Hypothalamus (tissue), 51 donors: ENCODE measurements around the gene IGSF23.

Source experiments
- DNase-seq, 51 donors: peaks; one replicate each; lab custom pipeline; 2025; lab: John Stamatoyannopoulos, UW

IGSF23 gene

GRCh38 chr19:44635581-44636438, 22.4 kb downstream of the IGSF23 start:
- DNase-seq: no peak

DNA sequence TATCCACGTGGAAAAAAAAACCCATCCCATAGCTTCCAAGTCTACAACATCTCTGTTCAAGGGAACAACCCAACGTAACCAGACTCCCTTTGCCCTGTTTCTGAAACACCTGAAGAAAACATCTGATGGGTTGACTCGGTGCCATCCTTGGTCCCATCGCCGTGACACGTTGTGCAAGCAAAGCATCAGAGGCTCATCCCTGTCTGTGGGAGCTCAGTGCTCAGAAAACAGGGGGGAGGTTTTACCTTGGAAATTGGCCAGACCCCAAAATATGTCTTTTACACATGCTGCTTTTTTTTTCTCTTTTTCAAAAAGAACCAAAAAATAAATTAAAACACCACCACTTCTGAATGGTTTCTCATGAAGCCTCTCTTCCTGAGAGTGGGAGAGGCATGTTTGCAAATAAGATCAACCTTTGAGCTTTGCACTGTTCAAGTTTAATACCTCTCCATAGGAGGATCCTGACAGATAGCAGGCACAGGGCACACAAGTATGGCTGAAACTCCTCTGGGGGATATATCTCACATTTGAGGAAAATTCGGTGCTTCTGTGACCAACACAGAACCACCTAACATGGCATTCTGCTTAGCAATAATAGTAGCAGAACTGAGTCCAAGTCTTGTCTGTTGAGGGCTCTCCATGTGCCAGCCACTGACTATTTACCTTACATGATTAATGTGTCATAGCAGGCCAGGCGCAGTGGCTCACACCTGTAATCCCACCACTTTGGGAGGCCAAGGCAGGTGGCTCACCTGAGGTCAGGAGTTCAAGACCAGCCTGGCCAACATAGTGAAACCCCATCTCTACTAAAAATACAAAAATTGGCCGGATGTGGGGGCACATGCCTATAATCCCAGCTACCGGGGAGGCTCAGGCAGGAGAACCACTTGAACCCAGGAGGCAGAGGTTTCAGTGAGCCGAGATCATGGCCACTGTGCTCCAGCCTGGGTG, 23.4 kb downstream of the IGSF23 start:
- DNase-seq: no peak

- DNase-seq: no peak
Observed at GRCh38 chr19:44637390-44637764, 24.0 kb downstream of the IGSF23 start.

DNA sequence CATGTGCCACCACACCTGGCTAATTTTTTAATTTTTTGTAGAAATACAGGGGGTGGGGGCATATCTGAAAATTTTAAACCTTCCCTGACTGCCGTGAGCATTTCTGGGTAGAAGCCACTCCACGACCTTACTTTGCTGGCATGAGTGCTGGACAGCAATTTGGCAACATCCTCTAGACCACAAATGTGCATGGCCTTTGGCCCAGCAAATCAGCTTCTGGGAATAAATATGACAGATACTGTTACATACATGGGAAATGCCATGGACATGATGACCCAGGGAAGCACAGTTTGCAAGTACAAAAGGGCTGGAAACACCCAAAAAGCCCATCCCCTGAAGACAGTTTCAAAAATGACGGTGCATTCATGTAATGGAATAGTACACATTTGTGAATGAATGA, 27.2 kb downstream of the IGSF23 start:
- no peak for DNase-seq

DNA sequence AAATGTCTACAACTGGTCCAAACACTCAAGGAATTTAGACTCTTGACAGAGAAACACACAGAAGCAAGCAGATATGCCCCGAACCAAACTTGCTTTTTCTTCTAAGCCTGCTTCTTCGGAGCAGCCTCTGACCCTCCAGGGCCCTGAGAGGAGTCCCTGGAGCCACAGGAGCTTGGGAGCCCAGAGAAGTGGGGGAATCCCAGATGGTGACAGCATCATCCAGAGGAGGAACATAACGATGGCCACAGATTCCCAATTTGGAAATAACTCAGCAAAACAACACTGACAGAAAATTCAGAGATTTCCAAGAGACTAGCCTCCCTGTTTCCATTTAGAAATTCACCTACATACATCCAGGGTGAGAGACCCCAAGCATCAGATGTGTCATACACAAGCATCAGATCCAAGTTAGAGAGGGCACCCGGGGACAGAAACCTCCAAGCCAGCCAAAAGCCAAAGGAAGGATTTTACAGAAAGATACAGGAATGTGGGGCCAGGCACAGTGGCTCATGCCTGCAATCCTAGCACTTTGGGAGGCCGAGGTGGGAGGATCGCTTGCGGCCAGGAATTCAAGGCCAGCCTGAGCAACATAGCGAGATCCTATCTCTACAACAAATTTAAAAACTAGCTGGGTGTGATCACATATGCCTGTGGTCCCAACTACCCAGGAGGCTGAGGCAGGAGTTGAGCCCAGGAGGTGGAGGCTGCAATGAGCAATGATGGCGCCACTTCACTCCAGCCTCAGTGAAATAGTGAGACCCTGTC, 28.3 kb downstream of the IGSF23 start:
- DNase-seq: no peak

DNA sequence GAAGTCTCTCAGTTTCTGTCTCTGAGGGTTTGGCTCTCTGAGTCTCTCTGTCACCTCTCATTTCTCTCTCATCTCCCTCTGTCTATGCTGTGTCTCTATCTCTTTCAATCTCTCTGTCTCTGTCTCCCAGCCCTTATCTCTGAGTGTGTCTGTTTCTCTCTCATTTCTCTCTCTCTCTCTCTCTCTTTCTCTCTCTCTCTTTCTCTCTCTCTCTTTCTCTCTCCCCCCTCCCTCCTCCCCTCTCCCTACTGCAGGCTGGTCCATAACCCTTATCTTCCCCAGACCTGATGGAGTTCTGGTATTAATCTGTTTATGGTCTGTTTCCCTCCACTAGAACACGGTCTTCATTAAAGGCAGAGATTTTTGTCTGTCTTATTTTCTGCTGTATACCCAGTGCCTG, 29.0 kb downstream of the IGSF23 start:
- DNase-seq: no peak

- peak in 46 of 51 donors; percentile 8 to 76 (median 43) for DNase-seq
Observed at GRCh38 chr19:44643605-44644401, 30.4 kb downstream of the IGSF23 start, which contains the start of gene PVR. Gene PVR (plus strand): TSS chr19:44643910. CDS start chr19:44644097, 187 bp downstream.

- peak in 9 of 51 donors; percentile 14 to 61 (median 27) for DNase-seq
Observed at GRCh38 chr19:44644402-44645016, 31.1 kb downstream of the IGSF23 start.

DNA sequence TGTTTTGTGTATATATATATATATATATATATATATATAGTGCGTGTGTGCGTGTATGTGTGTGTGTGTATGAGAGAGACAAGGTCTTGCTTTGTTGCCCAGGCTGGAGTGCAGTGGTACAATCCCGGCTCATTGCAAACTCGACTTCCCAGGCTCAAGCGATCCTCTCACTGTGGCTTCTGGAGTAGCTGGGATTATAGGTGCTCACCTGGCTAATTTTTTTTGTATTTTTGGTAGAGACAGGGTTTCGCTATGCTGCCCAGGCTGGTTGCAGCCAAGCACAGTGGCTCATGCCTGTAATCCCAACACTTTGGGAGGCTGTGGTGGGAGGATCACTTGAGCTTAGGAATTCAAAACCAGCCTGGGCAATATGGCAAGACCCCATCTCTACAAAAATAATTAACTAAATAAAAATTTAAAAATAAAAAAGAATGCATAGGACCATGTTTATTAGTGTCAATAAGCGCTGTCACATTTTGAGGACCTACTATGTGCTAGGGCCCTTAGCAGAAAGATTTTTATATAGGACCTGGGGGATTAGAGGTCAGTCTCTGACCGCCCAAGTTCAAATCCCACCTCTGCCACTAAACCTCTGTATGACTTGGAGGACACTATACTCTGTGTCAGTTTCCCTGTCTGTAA, 32.2 kb downstream of the IGSF23 start:
- no peak for DNase-seq

DNA sequence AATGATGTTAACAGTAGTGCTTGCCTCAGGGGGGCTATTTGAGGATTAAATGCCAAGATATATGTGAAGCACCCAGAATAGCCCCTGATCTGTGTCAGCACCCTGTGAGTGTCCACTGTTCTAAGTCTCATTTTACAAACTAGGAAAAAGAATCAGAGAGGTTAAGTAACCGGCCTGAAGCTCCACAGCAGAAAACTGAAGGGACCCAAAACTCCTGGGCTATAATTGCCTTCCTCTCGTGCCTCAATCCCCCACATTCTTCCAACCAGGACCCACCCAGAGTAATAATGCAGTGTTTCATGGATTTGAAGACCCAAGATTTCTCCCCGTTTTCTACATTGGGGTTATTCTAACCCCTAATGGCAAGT, 32.7 kb downstream of the IGSF23 start:
- no peak for DNase-seq

GRCh38 chr19:44647144-44647543, 33.8 kb downstream of the IGSF23 start:
- DNase-seq: no peak

GRCh38 chr19:44648631-44649251, 35.4 kb downstream of the IGSF23 start:
- no peak for DNase-seq

GRCh38 chr19:44649578-44650145, 36.3 kb downstream of the IGSF23 start:
- no peak for DNase-seq

GRCh38 chr19:44653343-44653742, 40.0 kb downstream of the IGSF23 start:
- no peak for DNase-seq

GRCh38 chr19:44653977-44654774, 40.8 kb downstream of the IGSF23 start:
- DNase-seq: peak in 29 of 51 donors; percentile 1 to 50 (median 23)

GRCh38 chr19:44657211-44657921, 44.0 kb downstream of the IGSF23 start:
- DNase-seq: peak in 22 of 51 donors; percentile 0 to 54 (median 14)
